Stomach smooth muscle (tissue), 2 donors: ENCODE measurements around the gene DHX30.

Experiments
- H3K27ac ChIP-seq: one replicate; pipeline ENCODE4 v1.7.0; 2013; ENCODE audit warnings: mild to moderate bottlenecking, low read length, inconsistent platforms
- H3K27me3 ChIP-seq, 2 donors: one replicate each; pipeline ENCODE4 v1.7.0; 2013; ENCODE audit warnings: low read length in 2 of 2; ENCODE audit not compliant: insufficient read depth in 2 of 2, control insufficient read depth in 1 of 2
- H3K36me3 ChIP-seq, 2 donors: one replicate each; pipeline ENCODE4 v1.7.0; 2013; ENCODE audit warnings: low read length in 2 of 2; ENCODE audit not compliant: control insufficient read depth in 2 of 2, insufficient read depth in 2 of 2
- H3K4me1 ChIP-seq: one replicate; pipeline ENCODE4 v1.7.0; 2013; ENCODE audit warnings: low read length; ENCODE audit not compliant: control insufficient read depth, insufficient read depth
- H3K4me3 ChIP-seq, 2 donors: one replicate each; pipeline ENCODE4 v1.7.0; 2013; ENCODE audit warnings: low read length in 2 of 2
- H3K9ac ChIP-seq, 2 donors: one replicate each; pipeline ENCODE4 v1.7.0; 2013; ENCODE audit warnings: low read length in 2 of 2, mild to moderate bottlenecking in 1 of 2
- H3K9me3 ChIP-seq, 2 donors: one replicate each; pipeline ENCODE4 v1.7.0; 2013; ENCODE audit warnings: low read length in 2 of 2; ENCODE audit not compliant: control insufficient read depth in 2 of 2
- donor health status: healthy.
- donor health status: Pancreatic carcinoma.

DHX30 gene

DNA sequence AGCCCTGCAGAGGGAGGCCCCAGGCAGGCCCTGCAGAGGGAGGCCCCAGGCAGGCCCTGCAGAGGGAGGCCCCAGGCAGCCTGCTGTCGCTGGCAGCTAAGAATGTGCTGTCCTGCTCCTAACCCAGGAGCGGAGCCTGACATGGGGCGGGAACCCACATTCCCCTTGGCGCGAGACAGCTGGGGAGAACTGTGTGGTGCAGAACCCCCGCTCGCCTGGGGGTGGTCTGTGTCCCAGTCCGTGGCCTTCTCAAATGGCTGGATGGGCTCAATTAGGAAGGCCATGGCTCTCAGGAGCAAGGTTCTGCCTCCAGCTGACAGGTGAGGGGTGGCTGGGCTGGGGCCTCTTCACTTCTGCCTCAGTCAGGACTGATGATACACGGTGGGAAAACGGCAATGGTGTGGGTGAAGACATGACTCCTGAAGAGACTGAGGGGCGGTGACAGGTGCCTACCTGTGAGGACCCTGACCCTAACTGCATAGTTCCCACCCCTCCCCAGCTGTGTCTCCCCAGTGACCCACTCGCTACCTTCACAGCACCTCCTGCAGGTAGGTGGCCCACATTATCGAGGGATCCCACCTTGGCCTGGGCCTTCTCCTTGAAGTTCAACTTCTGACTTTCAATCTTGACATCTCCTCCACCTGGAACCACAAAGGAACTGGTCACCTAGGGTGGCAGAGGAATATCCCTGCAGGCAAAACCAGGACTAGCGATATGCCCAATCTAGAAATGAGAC is 52.0 kb downstream of the DHX30 start:
- Histone ChIP-seq H3K4me1 (no peaks in the 10 kb centered on the region), H3K27me3 (no peaks in the 10 kb centered on the region), H3K36me3 (peaks cover 49 to 60% of the 10 kb centered on the region in 2 donors), H3K4me3 (no peak overlapping the region), H3K9me3 (no peaks in the 10 kb centered on the region), H3K27ac (no peak overlapping the region), H3K9ac (no peak overlapping the region)

DNA sequence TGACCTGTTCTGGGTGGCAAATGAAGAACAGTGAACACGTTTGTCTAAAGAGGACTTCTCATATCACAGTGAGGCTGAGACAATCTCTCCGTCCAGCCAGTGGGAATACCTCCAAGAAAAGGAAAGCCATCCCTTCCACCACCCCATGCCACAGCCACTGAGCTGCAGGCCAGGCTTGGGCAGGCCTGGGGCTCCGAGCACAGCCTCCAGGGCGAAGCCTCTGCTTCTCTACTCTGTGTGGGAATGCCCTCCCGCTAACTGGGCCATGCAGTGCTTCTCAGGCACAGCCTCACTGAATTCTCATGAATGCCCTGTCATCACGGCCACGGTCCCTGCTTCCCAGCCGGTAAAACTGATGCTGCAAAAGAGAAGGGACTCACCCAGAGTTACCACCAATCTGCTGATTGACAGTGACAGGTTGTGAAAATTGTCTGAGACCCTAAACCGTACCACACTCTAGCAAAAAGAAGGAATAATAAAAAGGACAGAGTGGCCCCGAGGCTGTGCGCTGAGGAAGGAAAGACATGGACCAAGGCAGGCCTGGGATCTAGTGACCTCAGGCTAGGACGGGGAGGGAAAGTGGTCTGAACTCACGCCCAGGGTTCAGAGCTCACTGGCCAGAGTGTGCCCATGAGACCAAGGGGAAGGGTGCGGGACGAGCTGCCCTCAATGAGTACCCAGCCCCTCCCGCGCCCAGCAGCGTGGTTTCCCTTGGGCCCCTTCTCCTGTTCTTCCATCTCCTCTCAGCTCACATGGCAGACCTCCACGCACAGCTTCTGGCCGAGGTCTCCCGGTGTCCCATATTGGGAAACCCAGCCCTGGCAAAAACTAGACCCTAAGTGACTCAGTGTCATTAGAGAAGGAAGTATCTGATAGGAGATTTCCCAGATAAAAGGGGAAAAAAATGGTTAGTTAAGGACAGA is 52.8 kb downstream of the DHX30 start:
- H3K36me3 ChIP-seq: peaks cover 55 to 56% of the 10 kb centered on the region in 2 donors
- no peak overlapping the region for H3K27ac ChIP-seq
- H3K4me1 ChIP-seq: no peaks in the 10 kb centered on the region

DNA sequence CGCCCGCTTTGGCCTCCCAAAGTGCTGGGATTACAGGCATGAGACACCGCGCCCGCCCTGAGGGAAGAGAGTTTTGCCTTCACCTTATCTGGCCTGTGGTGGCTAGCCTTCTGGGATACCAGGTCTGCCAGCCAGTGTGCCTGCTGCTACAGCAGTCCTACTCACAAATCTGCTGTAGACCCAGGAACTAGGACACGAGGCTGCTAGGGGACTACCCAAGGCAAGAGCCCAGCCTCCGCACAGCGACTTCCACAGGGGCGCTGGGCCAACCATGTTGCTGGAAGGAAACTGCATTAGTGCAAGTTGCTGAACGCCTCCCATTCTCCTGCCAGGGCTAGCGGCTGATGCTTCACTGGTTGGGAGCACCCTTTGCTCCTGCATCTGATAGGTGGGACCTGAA is 53.7 kb downstream of the DHX30 start:
- Histone ChIP-seq H3K9ac (no peak overlapping the region), H3K27ac (no peak overlapping the region)

More for the DNA sequence above, 52.8 kb downstream of the DHX30 start:
- no peak overlapping the region for H3K9ac ChIP-seq
- H3K9me3 ChIP-seq: no peaks in the 10 kb centered on the region
- H3K27me3 ChIP-seq: no peaks in the 10 kb centered on the region
- no peak overlapping the region for H3K4me3 ChIP-seq

DNA sequence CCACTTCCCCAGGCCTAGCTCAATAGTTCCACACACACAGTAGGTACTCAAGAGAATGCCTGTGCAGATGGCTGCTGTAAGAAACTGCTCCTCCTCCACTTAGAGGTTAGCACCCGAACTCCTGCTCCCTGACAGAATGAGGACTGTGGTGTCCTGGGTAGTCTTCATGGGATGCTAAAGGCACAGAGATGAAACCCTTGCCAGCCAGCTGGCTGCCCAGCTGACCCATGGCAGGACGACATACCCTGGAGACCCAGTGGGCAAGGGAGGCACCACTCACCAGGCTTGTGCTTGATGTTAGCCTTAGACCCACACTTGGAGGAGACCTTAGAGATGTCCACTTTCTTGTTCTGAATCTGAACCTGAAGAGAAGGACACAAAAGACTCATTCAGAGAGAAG is 54.2 kb downstream of the DHX30 start:
- H3K27ac ChIP-seq: no peak overlapping the region
- H3K36me3 ChIP-seq: peaks cover 52 to 53% of the 10 kb centered on the region in 2 donors
- no peaks in the 10 kb centered on the region for H3K4me1 ChIP-seq
- H3K9ac ChIP-seq: no peak overlapping the region
- no peaks in the 10 kb centered on the region for H3K27me3 ChIP-seq
- no peak overlapping the region for H3K4me3 ChIP-seq
- H3K9me3 ChIP-seq: no peaks in the 10 kb centered on the region

More for the DNA sequence above, 53.7 kb downstream of the DHX30 start:
- no peak overlapping the region for H3K4me3 ChIP-seq
- H3K27me3 ChIP-seq: no peaks in the 10 kb centered on the region
- H3K4me1 ChIP-seq: no peaks in the 10 kb centered on the region
- no peaks in the 10 kb centered on the region for H3K9me3 ChIP-seq
- H3K36me3 ChIP-seq: peaks cover 52 to 53% of the 10 kb centered on the region in 2 donors

DNA sequence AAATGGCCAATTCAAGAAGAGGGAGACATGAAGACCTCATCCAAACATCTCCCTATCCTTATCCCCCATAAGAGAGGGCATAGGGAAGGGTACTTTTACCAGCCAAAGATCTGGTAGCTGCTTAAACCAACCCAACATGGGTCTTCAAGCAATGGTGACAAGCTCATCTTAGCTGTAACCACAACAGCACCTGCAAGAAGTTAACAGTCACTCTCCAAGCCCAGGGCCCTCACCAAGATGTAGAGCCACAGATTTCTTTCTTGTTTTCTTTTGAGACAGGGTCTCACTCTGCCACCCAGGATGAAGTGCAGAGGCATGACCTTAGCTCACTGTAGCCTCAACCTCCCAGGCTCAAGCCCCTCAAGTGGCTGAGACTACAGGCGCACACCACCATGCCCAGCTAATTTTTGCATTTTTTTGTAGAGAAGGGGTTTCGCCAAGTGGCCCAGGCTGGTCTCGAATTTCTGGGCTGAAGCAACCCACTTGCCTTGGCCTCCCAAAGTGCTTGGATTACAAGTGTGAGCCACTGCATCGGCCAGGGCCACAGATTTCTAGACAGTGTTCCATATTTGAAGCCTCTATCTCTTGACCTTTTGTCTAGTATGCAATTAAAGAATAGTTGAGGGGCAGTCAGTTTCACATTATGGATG is 57.1 kb downstream of the DHX30 start:
- Histone ChIP-seq H3K4me3 (no peak overlapping the region), H3K36me3 (peaks cover 47 to 48% of the 10 kb centered on the region in 2 donors)

DNA sequence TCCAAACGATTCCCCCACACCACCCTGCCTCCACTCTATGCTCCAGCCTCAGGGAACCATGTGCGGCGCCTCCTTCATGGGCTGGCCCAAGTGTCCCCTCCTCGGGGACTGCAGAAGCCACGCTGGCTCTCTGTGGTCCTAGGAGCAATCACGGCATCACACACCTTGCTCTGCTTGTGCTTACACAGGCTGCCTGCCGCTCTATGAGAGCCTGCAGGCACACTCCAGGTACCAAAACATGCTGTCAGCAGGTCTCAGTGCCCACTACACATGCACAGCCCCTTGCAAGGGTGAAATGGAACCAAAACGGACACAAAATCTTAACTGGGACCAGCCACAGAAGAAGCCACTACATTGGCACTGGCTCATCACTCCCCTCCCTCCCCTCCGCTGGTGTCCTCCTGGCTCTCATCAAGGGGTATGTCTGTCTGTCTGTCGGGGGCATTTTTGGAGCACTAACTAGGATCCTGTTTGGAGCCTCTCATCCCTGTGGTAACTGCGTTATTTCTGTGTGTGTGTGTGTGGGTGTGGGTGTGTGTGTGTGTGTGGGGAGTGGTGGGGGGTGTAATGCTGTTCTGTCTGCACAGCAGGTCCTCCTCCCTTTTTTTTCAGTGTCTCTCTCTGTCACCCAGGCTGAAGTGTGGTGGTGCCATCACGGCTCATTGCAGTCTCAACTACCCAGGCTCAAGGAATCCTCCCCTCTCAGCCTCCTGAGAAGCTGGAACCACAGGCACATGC is 60.6 kb downstream of the DHX30 start:
- Histone ChIP-seq H3K4me1 (no peaks in the 10 kb centered on the region), H3K27ac (no peak overlapping the region), H3K27me3 (no peaks in the 10 kb centered on the region), H3K9ac (no peak overlapping the region), H3K4me3 (no peak overlapping the region), H3K9me3 (no peaks in the 10 kb centered on the region), H3K36me3 (peaks cover 47 to 50% of the 10 kb centered on the region in 2 donors)

More for the DNA sequence above, 57.1 kb downstream of the DHX30 start:
- Histone ChIP-seq H3K9me3 (no peaks in the 10 kb centered on the region), H3K27ac (no peak overlapping the region), H3K4me1 (no peaks in the 10 kb centered on the region), H3K27me3 (no peaks in the 10 kb centered on the region), H3K9ac (no peak overlapping the region)

DNA sequence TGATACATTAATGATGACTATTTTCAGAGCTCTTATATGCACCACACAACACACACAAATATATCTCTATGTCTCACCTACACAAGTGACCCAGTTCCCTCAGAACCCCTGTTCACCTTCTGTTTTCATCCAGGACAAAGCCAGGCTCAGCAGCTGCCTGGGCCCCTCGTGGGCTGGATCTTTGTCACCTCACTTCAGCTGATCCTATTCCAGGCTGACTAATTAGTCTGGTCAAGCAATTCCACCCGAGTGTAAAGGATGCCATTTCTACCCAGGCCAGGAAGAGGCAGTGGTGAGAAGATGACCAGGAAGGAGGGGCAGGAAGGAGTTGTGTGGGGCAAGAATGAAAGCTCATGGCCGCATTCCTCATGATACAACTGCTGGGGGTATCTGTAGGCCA is 62.3 kb downstream of the DHX30 start:
- H3K9me3 ChIP-seq: no peaks in the 10 kb centered on the region
- no peak overlapping the region for H3K27ac ChIP-seq
- H3K4me3 ChIP-seq: no peak overlapping the region
- H3K27me3 ChIP-seq: no peaks in the 10 kb centered on the region
- H3K36me3 ChIP-seq: peaks cover 60 to 63% of the 10 kb centered on the region in 2 donors
- no peaks in the 10 kb centered on the region for H3K4me1 ChIP-seq
- no peak overlapping the region for H3K9ac ChIP-seq

DNA sequence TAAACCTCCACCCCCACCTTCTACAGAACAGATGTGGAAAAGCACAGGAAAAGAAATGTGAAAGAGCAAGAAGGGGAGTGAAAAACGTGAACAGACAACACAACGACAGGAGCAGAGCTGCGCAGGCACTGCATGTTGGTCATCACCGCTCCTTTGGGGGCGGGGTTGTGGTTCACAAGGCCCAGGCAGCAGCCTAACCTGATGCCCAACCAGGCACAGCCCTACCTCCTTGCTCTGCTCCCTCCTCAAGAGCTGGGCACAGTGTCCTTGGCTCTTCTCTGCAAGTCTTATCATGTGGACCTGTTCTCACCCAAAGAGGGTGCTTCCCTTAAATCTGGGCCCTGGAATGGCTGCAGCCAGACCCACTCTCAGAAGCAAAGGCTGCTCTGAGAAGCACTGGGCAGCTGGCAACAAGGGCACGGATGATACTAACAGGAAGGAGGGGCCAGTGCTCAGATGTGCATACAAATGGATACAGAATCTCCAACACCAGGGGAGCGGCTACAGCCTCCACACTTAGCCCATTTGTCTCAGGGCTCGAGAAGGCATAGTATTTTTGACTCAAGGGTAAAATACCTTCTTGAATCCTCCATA is 64.6 kb downstream of the DHX30 start:
- no peaks in the 10 kb centered on the region for H3K27me3 ChIP-seq
- H3K27ac ChIP-seq: no peak overlapping the region
- H3K9me3 ChIP-seq: no peaks in the 10 kb centered on the region
- no peak overlapping the region for H3K9ac ChIP-seq
- H3K4me1 ChIP-seq: no peaks in the 10 kb centered on the region
- H3K4me3 ChIP-seq: no peak overlapping the region
- peaks cover 68 to 78% of the 10 kb centered on the region in 2 donors for H3K36me3 ChIP-seq

DNA sequence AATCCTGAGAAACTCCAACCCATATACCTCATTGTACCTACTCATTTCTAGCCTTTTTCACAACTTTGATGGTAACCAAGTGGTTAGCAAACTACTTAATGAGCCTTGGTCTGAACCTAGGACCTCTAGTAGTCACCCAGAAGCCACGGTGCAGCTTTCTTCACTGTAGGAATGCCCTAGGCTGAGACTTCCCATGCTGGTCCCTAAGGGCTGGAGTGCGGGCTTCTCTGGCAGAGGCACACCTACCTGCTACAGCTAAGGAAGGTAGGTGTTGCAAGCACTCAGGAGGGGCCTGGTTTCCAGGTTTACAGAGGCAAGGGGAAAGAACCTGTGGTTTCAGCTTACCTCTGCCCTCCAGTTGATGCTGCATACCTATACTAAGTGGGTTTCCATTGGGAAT is 65.4 kb downstream of the DHX30 start:
- peaks cover 71 to 79% of the 10 kb centered on the region in 2 donors for H3K36me3 ChIP-seq
- no peaks in the 10 kb centered on the region for H3K4me1 ChIP-seq
- H3K27ac ChIP-seq: no peak overlapping the region
- H3K9me3 ChIP-seq: no peaks in the 10 kb centered on the region
- H3K4me3 ChIP-seq: no peak overlapping the region
- H3K27me3 ChIP-seq: no peaks in the 10 kb centered on the region
- H3K9ac ChIP-seq: no peak overlapping the region

DNA sequence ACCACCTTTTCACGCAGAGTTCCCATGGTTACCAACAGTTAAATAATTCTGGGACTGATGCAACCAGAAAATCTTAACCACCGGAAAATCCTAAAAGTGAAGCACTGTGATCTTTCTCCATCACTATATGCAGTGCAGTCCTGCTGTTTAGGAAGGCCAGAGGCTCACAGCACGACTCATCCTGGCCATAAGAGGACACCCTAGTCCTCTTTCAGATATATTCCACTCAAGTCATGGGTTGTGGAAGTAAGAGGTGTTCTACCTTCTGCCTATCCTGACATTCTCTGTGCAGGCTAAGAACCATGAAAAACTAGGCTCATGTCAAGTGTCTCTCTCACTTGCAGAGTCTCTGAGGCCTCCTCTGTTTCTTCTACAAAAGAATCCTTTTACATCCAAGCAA is 67.2 kb downstream of the DHX30 start:
- H3K9ac ChIP-seq: no peak overlapping the region
- no peak overlapping the region for H3K27ac ChIP-seq
- no peaks in the 10 kb centered on the region for H3K27me3 ChIP-seq
- H3K36me3 ChIP-seq: peaks cover 67 to 72% of the 10 kb centered on the region in 2 donors
- H3K4me3 ChIP-seq: no peak overlapping the region
- H3K9me3 ChIP-seq: no peaks in the 10 kb centered on the region
- H3K4me1 ChIP-seq: no peaks in the 10 kb centered on the region
